ENCODE results near the gene ST3GAL5. TPM values are rescaled to one million over a fixed set of nuclear protein-coding genes. Genes with fewer than 3 reads are reported as not detected.
A peak's percentile ranks its signal among the peaks of the same experiment; 100 is the strongest.

Gene ST3GAL5
- total and polyA plus RNA-seq, 2 of the 8 experiments (the other 6 are each of a cell fraction or from before 2014, with no cell fraction given), result 1.9 to 4.5 TPM

DNA sequence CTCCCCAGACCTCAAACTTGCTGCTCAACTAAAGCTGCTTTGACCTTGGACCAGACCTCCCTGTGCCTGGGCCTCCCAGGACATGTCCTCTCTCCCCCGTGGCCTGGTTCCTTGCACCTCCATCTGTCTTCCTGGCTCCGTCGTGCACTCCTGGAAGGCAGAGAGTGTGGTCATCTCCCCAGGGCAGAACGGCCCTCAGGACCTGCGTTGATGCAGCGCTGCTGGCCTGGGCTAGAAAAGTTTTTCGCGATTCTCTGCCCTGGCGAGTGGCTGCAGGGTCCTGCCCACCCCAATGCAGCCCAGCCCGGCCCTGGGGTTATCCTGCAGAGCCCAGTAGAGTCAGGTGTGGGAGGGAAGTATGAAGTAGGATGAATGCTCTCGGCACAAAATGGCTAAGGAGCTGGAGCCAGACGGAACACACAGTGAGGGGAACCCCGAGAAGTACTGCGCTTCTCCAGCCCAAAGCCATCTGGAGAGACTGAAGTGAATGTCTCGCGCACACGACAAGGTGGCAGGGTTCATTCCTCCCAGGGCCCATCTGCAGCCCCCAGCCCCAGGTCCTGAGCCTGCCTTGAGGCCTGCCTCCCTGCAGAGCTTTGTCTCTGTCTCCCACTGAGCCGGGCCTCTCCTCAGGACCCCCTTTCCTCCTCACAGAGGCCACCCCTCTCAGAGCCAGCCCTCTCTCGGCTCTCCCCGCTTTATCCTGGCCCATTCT, 93.3 kb downstream of the ST3GAL5 start:
- POLR2A ChIA-PET (ENCODE audit: partially characterized antibody), result interaction anchor here (1.4 to 2.0 kb wide), 2 partner anchors 21 to 43 kb away, joined by 3 to 4 read pairs; no protein-coding TSS in a partner anchor
- Histone ChIP-seq H3K27ac (ENCODE audit: low read depth, low read length) (no peak overlapping the region), H2BK12ac (ENCODE audit: low read depth, low read length) (no peak overlapping the region), H3K4ac (replicated peaks; ENCODE audit: insufficient read length, low read depth, low read length) (no peak overlapping the region), H3K56ac (replicated peaks; ENCODE audit: insufficient read length, low read depth, low read length) (no peak overlapping the region), H3K23me2 (ENCODE audit: low read depth, low read length) (no peaks in the 10 kb centered on the region), H2BK120ac (replicated peaks; ENCODE audit: low read depth, low read length) (no peak overlapping the region), H3K14ac (ENCODE audit: insufficient read length) (no peak overlapping the region), H4K20me1 (replicated peaks in 1 of 2; ENCODE audit: control insufficient read depth in 1 of 2, insufficient read depth in 2 of 2, low read length in 2 of 2) (no peaks in the 10 kb centered on the region), H2BK5ac (ENCODE audit: low read depth, low read length) (peak overlapping the region; percentile 52; the same call in 1 of the 2 replicates), H2AK5ac (ENCODE audit: low read depth, low read length) (0 out of 2 replicates have a peak overlapping the region, but pooled peaks have one; percentile 39), H3K4me2 (ENCODE audit: insufficient read depth in 1 of 2, low read depth in 2 of 2, low read length in 2 of 2) (no peak overlapping the region), H2BK20ac (ENCODE audit: low read length) (no peak overlapping the region), H3K4me1 (replicated peaks in 1 of 4; ENCODE audit: control insufficient read depth in 3 of 4, insufficient read depth in 4 of 4, low read length in 3 of 4) (no peaks in the 10 kb centered on the region; a peak in 1 of 7 replicates), H3K27me3 (replicated peaks in 1 of 4; ENCODE audit: control insufficient read depth in 3 of 4, extremely low read depth in 1 of 4, insufficient read depth in 3 of 4, low read length in 3 of 4) (no peaks in the 10 kb centered on the region; a peak in 1 of 7 replicates), H4K8ac (ENCODE audit: extremely low read depth, insufficient read depth, low read length) (no peak overlapping the region), H3K9me3 (ENCODE audit: insufficient read depth in 2 of 2, low read depth in 1 of 2, low read length in 1 of 2) (no peaks in the 10 kb centered on the region), H3K18ac (ENCODE audit: extremely low read depth, low read length) (no peak overlapping the region), H3K36me3 (ENCODE audit: control insufficient read depth in 2 of 4, insufficient read depth in 4 of 4, low read length in 3 of 4) (no peaks in the 10 kb centered on the region), H4K91ac (replicated peaks; ENCODE audit: insufficient read length, low read length) (no peak overlapping the region), H3K9ac (replicated peaks in 1 of 4; ENCODE audit: extremely low read depth in 1 of 4, low read depth in 3 of 4, low read length in 3 of 4) (no peak overlapping the region), H3K79me2 (ENCODE audit: control insufficient read depth in 1 of 2, insufficient read depth in 2 of 2, low read length in 2 of 2) (no peaks in the 10 kb centered on the region), H3K4me3 (ENCODE audit: extremely low read depth in 1 of 4, insufficient read depth in 2 of 4, low read depth in 3 of 4, low read length in 4 of 4) (no peak overlapping the region), H3K79me1 (ENCODE audit: low read depth, low read length) (no peaks in the 10 kb centered on the region), H2AFZ (ENCODE audit: low read length) (0 out of 2 replicates have a peak overlapping the region, but pooled peaks have one; percentile 76), H3K23ac (ENCODE audit: insufficient read length) (no peak overlapping the region), H2BK15ac (ENCODE audit: low read length) (no peak overlapping the region), H4K5ac (ENCODE audit: insufficient read length, low read depth, low read length) (no peak overlapping the region)
- CTCF ChIA-PET (ENCODE audit: partially characterized antibody), result interaction anchor here (0.7 to 4.7 kb wide), 16 partner anchors 9 to 96 kb away, joined by 3 to 58 read pairs (median 4); partner anchors contain the start of gene ATOH8
- no peak for FAIRE-seq
- no peak for DNase-seq (ENCODE audit: low read depth in 1 of 2, low spot score in 2 of 2)
- WGBS, 2 experiments (ENCODE audit: extremely low coverage in 1 of 2, insufficient coverage in 1 of 2, insufficient read length in 1 of 2, insufficient replicate concordance in 2 of 2, low coverage in 1 of 2, low lambda C conversion rate in 2 of 2, missing lambda C conversion rate in 1 of 2), result 85% methylated on average over 17 of the region's 20 CpGs; no CpG with 5 or more reads in 1 of the 2 experiments
- TF ChIP-seq KDM4A (IDR thresholded peaks at IDR 0.05; ENCODE audit: low read depth, low read length, severe bottlenecking), result no peak

All from H1 (cell line).